Measurements from ENCODE around the gene DMD. TPM values are rescaled to one million over a fixed set of nuclear protein-coding genes. Genes with fewer than 3 reads are reported as not detected.

Gene DMD
- total and polyA plus RNA-seq, 2 of the 8 experiments (the other 6 are each of a cell fraction or from before 2014, with no cell fraction given) = 4.8 to 7.4 TPM

DNA sequence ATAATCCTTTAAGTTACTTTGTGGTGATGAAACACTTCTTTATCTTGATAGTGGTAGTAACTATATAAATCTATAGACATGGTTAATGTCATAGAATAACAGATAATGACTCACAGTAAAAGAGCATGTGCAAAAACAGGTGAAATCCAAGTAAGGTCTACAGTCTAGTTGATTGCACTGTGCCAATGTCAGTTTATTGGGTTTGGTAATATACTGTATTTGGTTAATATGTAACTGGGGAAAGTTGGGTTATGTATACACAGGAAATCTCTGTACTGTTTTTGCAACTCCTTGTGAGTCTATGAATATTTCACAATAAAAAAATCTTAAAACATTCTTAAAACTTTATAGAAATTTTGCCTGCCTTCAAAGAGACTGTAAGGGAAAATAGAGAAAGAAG lies 1071.9 kb downstream of the DMD start:
- H4K5ac ChIP-seq (ENCODE audit: insufficient read length, low read depth, low read length) = no peak overlapping the region
- no peaks in the 10 kb centered on the region for H3K79me1 ChIP-seq (ENCODE audit: low read depth, low read length)
- FAIRE-seq (no peak), DNase-seq (ENCODE audit: low read depth in 1 of 2, low spot score in 2 of 2) (no peak)
- H3K4ac ChIP-seq (replicated peaks; ENCODE audit: insufficient read length, low read depth, low read length) = no peak overlapping the region
- H3K4me2 ChIP-seq (ENCODE audit: insufficient read depth in 1 of 2, low read depth in 2 of 2, low read length in 2 of 2) = no peak overlapping the region
- H3K23ac ChIP-seq (ENCODE audit: insufficient read length) = no peak overlapping the region
- H3K9ac ChIP-seq (replicated peaks in 1 of 4; ENCODE audit: extremely low read depth in 1 of 4, low read depth in 3 of 4, low read length in 3 of 4) = no peak overlapping the region
- H4K91ac ChIP-seq (replicated peaks; ENCODE audit: insufficient read length, low read length) = no peak overlapping the region
- H3K9me3 ChIP-seq (ENCODE audit: insufficient read depth in 2 of 2, low read depth in 1 of 2, low read length in 1 of 2) = no peaks in the 10 kb centered on the region
- H3K23me2 ChIP-seq (ENCODE audit: low read depth, low read length) = no peaks in the 10 kb centered on the region
- no peaks in the 10 kb centered on the region for H3K4me1 ChIP-seq (replicated peaks in 1 of 4; ENCODE audit: control insufficient read depth in 3 of 4, insufficient read depth in 4 of 4, low read length in 3 of 4)
- H2BK120ac ChIP-seq (replicated peaks; ENCODE audit: low read depth, low read length) = no peak overlapping the region
- no peaks in the 10 kb centered on the region for H3K79me2 ChIP-seq (ENCODE audit: control insufficient read depth in 1 of 2, insufficient read depth in 2 of 2, low read length in 2 of 2)
- H4K20me1 ChIP-seq (replicated peaks in 1 of 2; ENCODE audit: control insufficient read depth in 1 of 2, insufficient read depth in 2 of 2, low read length in 2 of 2) = no peaks in the 10 kb centered on the region
- H3K14ac ChIP-seq (ENCODE audit: insufficient read length) = no peak overlapping the region
- no peak overlapping the region for H2BK15ac ChIP-seq (ENCODE audit: low read length)
- CTCF ChIA-PET (ENCODE audit: partially characterized antibody) = no interaction called here
- no peak overlapping the region for H2AK5ac ChIP-seq (ENCODE audit: low read depth, low read length)
- POLR2A ChIA-PET (ENCODE audit: partially characterized antibody) = no interaction called here
- H4K8ac ChIP-seq (ENCODE audit: extremely low read depth, insufficient read depth, low read length) = no peak overlapping the region
- no peak overlapping the region for H3K18ac ChIP-seq (ENCODE audit: extremely low read depth, low read length)
- no peak overlapping the region for H3K4me3 ChIP-seq (ENCODE audit: extremely low read depth in 1 of 4, insufficient read depth in 2 of 4, low read depth in 3 of 4, low read length in 4 of 4)
- no peak overlapping the region for H2BK12ac ChIP-seq (ENCODE audit: low read depth, low read length)
- H2BK20ac ChIP-seq (ENCODE audit: low read length) = no peak overlapping the region
- H3K36me3 ChIP-seq (ENCODE audit: control insufficient read depth in 2 of 4, insufficient read depth in 4 of 4, low read length in 3 of 4) = no peaks in the 10 kb centered on the region
- H2BK5ac ChIP-seq (ENCODE audit: low read depth, low read length) = no peak overlapping the region
- H3K27ac ChIP-seq (ENCODE audit: low read depth, low read length) = no peak overlapping the region
- no peaks in the 10 kb centered on the region for H3K27me3 ChIP-seq (replicated peaks in 1 of 4; ENCODE audit: control insufficient read depth in 3 of 4, extremely low read depth in 1 of 4, insufficient read depth in 3 of 4, low read length in 3 of 4)
- no peak overlapping the region for H3K56ac ChIP-seq (replicated peaks; ENCODE audit: insufficient read length, low read depth, low read length)
- H2AFZ ChIP-seq (ENCODE audit: low read length) = no peak overlapping the region
- TF ChIP-seq BCL11A (IDR thresholded peaks at IDR 0.05; ENCODE audit: low read depth in 2 of 2, low read length in 2 of 2) = no peak
- TF ChIP-seq, protein P1, sequence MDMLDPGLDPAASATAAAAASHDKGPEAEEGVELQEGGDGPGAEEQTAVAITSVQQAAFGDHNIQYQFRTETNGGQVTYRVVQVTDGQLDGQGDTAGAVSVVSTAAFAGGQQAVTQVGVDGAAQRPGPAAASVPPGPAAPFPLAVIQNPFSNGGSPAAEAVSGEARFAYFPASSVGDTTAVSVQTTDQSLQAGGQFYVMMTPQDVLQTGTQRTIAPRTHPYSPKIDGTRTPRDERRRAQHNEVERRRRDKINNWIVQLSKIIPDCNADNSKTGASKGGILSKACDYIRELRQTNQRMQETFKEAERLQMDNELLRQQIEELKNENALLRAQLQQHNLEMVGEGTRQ (IDR thresholded peaks at IDR 0.05; ENCODE audit: low read length) = no peak
- no peak for TF ChIP-seq NANOG (IDR thresholded peaks at IDR 0.05; ENCODE audit: insufficient read depth, low read depth, low read length, poor library complexity, severe bottlenecking)
- TF ChIP-seq TAF7 (optimal IDR thresholded peaks at IDR 0.05; ENCODE audit: borderline replicate concordance, low read depth, low read length) = no peak
- TF ChIP-seq SIRT6 (IDR thresholded peaks at IDR 0.05; ENCODE audit: low read length) = no peak
- TF ChIP-seq FOSL1 (IDR thresholded peaks at IDR 0.05; ENCODE audit: insufficient read depth, low read depth, low read length) = no peak
- no peak for TF ChIP-seq CTBP2 (IDR thresholded peaks at IDR 0.05; ENCODE audit: borderline replicate concordance, insufficient read depth, insufficient read length, low read length)
- no peak for TF ChIP-seq RXRA (IDR thresholded peaks at IDR 0.05; ENCODE audit: insufficient read depth, low read depth, low read length)
- no peak for TF ChIP-seq EZH2 (IDR thresholded peaks at IDR 0.05; ENCODE audit: low read depth, low read length, severe bottlenecking)

Measured in H1 (cell line).